ENCODE data around the gene SP6. TPM values are rescaled to one million over a fixed set of nuclear protein-coding genes. Genes with fewer than 3 reads are reported as not detected.

SP6 gene
- total RNA-seq, 1 donor, result under 0.01 TPM

GRCh38 chr17:47857551-47858455 lies 6.8 kb upstream of the SP6 start:
- peaks cover 42% of the 10 kb centered on the region for H3K27me3 ChIP-seq (ENCODE audit: insufficient read depth, low read length)
- H3K4me2 ChIP-seq (ENCODE audit: insufficient read depth, low read length), result no peak overlapping the region
- H3K4me3 ChIP-seq (ENCODE audit: insufficient read depth, low read length), result no peak overlapping the region
- H3K9me3 ChIP-seq (ENCODE audit: low read depth, low read length), result no peaks in the 10 kb centered on the region
- no peaks in the 10 kb centered on the region for H3K36me3 ChIP-seq (ENCODE audit: insufficient read depth, low read length)
- H3K79me2 ChIP-seq (ENCODE audit: insufficient read depth, low read length), result no peaks in the 10 kb centered on the region
- DNase-seq (ENCODE audit: insufficient read length, low spot score, missing footprints), result peak; percentile 70
- H3K27ac ChIP-seq (ENCODE audit: low read depth, low read length), result no peak overlapping the region
- H2AFZ ChIP-seq (ENCODE audit: low read length), result no peak overlapping the region
- TF ChIP-seq, protein P1, sequence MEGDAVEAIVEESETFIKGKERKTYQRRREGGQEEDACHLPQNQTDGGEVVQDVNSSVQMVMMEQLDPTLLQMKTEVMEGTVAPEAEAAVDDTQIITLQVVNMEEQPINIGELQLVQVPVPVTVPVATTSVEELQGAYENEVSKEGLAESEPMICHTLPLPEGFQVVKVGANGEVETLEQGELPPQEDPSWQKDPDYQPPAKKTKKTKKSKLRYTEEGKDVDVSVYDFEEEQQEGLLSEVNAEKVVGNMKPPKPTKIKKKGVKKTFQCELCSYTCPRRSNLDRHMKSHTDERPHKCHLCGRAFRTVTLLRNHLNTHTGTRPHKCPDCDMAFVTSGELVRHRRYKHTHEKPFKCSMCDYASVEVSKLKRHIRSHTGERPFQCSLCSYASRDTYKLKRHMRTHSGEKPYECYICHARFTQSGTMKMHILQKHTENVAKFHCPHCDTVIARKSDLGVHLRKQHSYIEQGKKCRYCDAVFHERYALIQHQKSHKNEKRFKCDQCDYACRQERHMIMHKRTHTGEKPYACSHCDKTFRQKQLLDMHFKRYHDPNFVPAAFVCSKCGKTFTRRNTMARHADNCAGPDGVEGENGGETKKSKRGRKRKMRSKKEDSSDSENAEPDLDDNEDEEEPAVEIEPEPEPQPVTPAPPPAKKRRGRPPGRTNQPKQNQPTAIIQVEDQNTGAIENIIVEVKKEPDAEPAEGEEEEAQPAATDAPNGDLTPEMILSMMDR (IDR thresholded peaks at IDR 0.05; ENCODE audit: extremely low read depth, low read depth, low read length), result no peak
- no peaks in the 10 kb centered on the region for H4K20me1 ChIP-seq (ENCODE audit: insufficient read depth, low read length)
- H3K4me1 ChIP-seq (ENCODE audit: insufficient read depth, low read length), result peaks cover 5% of the 10 kb centered on the region

DNA sequence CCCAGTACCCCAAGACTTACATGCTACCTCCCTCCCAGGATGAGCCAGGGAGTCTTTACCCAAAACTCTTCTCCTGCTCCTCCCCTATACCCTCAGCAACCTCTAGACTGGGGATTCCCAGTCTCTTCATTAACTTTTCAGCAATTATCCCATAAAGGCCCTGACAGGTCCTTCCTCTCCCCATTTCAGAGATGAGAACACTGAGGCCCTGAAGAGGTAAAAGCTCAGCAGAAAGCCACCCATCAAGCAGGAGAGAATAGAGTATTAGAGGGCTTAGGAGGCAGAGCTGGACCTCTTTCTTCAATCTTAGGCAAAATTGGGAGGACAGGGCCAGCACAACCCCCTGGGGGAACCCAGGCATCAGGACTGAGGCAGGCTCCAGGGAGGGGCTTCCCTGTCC lies 5.9 kb upstream of the SP6 start:
- H3K36me3 ChIP-seq (ENCODE audit: insufficient read depth, low read length), result no peaks in the 10 kb centered on the region
- H3K9me3 ChIP-seq (ENCODE audit: low read depth, low read length), result no peaks in the 10 kb centered on the region
- H3K4me3 ChIP-seq (ENCODE audit: insufficient read depth, low read length), result no peak overlapping the region
- H3K79me2 ChIP-seq (ENCODE audit: insufficient read depth, low read length), result no peaks in the 10 kb centered on the region
- H3K4me2 ChIP-seq (ENCODE audit: insufficient read depth, low read length), result no peak overlapping the region
- peaks cover 3% of the 10 kb centered on the region for H3K4me1 ChIP-seq (ENCODE audit: insufficient read depth, low read length)
- H4K20me1 ChIP-seq (ENCODE audit: insufficient read depth, low read length), result no peaks in the 10 kb centered on the region
- H2AFZ ChIP-seq (ENCODE audit: low read length), result no peak overlapping the region
- peak; percentile 66 for DNase-seq (ENCODE audit: insufficient read length, low spot score, missing footprints)
- no peak overlapping the region for H3K27ac ChIP-seq (ENCODE audit: low read depth, low read length)
- TF ChIP-seq, protein P1 (IDR thresholded peaks at IDR 0.05; ENCODE audit: extremely low read depth, low read depth, low read length), result no peak
- peaks cover 52% of the 10 kb centered on the region for H3K27me3 ChIP-seq (ENCODE audit: insufficient read depth, low read length)

DNA sequence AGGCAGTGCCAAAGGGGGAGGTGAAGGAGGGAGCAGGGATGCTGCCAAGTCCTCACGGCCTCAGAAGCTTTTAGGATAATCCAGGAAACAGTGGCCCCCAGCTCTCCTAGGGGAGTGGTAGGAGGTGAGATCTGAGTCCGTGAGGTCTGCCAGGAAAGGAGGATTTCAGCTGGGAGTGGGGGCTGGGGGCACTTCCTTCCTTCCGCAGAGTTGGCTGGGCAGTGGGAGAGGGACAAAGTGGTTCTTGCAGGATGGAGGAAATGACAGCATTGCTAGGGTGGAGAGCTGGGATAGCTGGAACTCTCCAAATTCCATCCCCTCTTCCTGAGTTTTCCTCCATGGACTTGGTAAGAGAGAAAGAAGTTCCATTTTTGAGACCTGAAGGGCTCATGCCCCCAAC lies 4.8 kb upstream of the SP6 start:
- TF ChIP-seq, protein P1 (IDR thresholded peaks at IDR 0.05; ENCODE audit: extremely low read depth, low read depth, low read length), result no peak
- no peak overlapping the region for H2AFZ ChIP-seq (ENCODE audit: low read length)

GRCh38 chr17:47853616-47854015 lies 2.7 kb upstream of the SP6 start:
- H3K27me3 ChIP-seq (ENCODE audit: insufficient read depth, low read length), result peaks cover 69% of the 10 kb centered on the region
- peaks cover 7% of the 10 kb centered on the region for H3K4me1 ChIP-seq (ENCODE audit: insufficient read depth, low read length)

More for the DNA sequence above, 4.8 kb upstream of the SP6 start:
- Histone ChIP-seq H3K4me2 (ENCODE audit: insufficient read depth, low read length) (no peak overlapping the region), H4K20me1 (ENCODE audit: insufficient read depth, low read length) (no peaks in the 10 kb centered on the region), H3K27me3 (ENCODE audit: insufficient read depth, low read length) (peaks cover 56% of the 10 kb centered on the region), H3K36me3 (ENCODE audit: insufficient read depth, low read length) (no peaks in the 10 kb centered on the region), H3K4me3 (ENCODE audit: insufficient read depth, low read length) (no peak overlapping the region), H3K79me2 (ENCODE audit: insufficient read depth, low read length) (no peaks in the 10 kb centered on the region), H3K4me1 (ENCODE audit: insufficient read depth, low read length) (peaks cover 7% of the 10 kb centered on the region), H3K9me3 (ENCODE audit: low read depth, low read length) (no peaks in the 10 kb centered on the region), H3K27ac (ENCODE audit: low read depth, low read length) (no peak overlapping the region)
- peak; percentile 62 for DNase-seq (ENCODE audit: insufficient read length, low spot score, missing footprints)

More at GRCh38 chr17:47853616-47854015, 2.7 kb upstream of the SP6 start:
- H3K4me3 ChIP-seq (ENCODE audit: insufficient read depth, low read length), result no peak overlapping the region
- no peaks in the 10 kb centered on the region for H3K79me2 ChIP-seq (ENCODE audit: insufficient read depth, low read length)
- H3K36me3 ChIP-seq (ENCODE audit: insufficient read depth, low read length), result no peaks in the 10 kb centered on the region
- H3K27ac ChIP-seq (ENCODE audit: low read depth, low read length), result no peak overlapping the region
- no peak overlapping the region for H3K4me2 ChIP-seq (ENCODE audit: insufficient read depth, low read length)
- TF ChIP-seq, protein P1 (IDR thresholded peaks at IDR 0.05; ENCODE audit: extremely low read depth, low read depth, low read length), result no peak
- H3K9me3 ChIP-seq (ENCODE audit: low read depth, low read length), result no peaks in the 10 kb centered on the region
- H4K20me1 ChIP-seq (ENCODE audit: insufficient read depth, low read length), result no peaks in the 10 kb centered on the region
- DNase-seq (ENCODE audit: insufficient read length, low spot score, missing footprints), result peak; percentile 49
- H2AFZ ChIP-seq (ENCODE audit: low read length), result no peak overlapping the region

Measured in osteoblast (primary cell).